GM18498 (cell line): ENCODE results near the gene TMEM242.

ENCODE experiments used
- ATAC-seq: cut with Tn5 transposase; IDR thresholded peaks from one replicate; pipeline ENCODE4 v1.9.1; 2021; ENCODE audit warnings: mild to moderate bottlenecking, moderate library complexity; ENCODE audit not compliant: unreplicated experiment

The TMEM242 gene

GRCh38 chr6:157272866-157273755 lies 50.2 kb downstream of the TMEM242 start:
- no peak for ATAC-seq

GRCh38 chr6:157272372-157272771 lies 50.9 kb downstream of the TMEM242 start:
- no peak for ATAC-seq

DNA sequence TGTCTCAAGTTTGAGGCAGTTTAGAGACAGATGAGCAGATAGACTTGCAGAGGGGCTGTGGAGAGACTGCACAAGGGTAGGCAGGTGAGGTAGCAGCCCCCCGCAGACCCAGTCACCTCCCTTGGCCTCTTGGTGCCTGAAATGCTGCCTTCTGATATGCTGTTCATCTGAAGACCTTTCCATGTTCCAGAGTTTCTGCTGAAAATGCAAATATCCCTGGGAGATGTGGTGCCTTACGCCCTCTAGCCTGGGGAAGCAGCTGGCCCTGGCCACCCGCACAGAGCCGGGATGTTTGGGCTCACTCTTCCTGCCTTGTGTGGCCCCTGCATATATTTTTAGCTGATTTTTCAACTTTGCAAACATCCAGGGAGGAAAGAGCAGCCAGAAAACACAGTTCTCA lies 51.4 kb downstream of the TMEM242 start:
- ATAC-seq, result no peak

GRCh38 chr6:157271441-157271840 lies 51.9 kb downstream of the TMEM242 start:
- no peak for ATAC-seq

- ATAC-seq, result no peak
Observed at GRCh38 chr6:157270916-157271315, 52.4 kb downstream of the TMEM242 start.

- no peak for ATAC-seq
Observed at GRCh38 chr6:157270308-157270707, 53.0 kb downstream of the TMEM242 start.

- no peak for ATAC-seq
Observed at GRCh38 chr6:157269261-157269794, 54.0 kb downstream of the TMEM242 start.

GRCh38 chr6:157268835-157269234 lies 54.5 kb downstream of the TMEM242 start:
- ATAC-seq, result no peak

- no peak for ATAC-seq
Observed at GRCh38 chr6:157268396-157268795, 54.9 kb downstream of the TMEM242 start.

DNA sequence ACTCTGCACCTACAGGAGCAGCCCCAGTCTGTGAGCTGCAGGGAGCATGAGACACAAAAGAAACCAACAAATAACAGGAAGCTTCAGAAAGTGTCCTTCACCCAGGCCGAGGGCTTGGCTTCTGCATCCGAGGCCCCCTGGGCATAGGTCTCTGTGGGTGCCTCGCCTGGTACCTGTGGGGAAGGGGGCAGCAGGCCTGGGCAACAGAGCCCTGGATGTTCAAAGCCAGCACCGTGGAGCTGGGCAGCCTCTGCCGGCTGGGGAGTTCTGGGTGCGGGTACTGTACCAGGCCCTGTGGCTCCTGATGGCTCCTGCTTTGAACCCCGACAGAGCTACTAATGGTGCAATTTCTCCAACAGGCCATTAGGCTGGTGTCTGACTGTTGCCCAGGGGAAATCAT lies 55.7 kb downstream of the TMEM242 start:
- ATAC-seq, result no peak

GRCh38 chr6:157267109-157267611 lies 56.2 kb downstream of the TMEM242 start:
- ATAC-seq, result no peak

GRCh38 chr6:157266274-157267101 lies 56.8 kb downstream of the TMEM242 start:
- ATAC-seq, result no peak

GRCh38 chr6:157265635-157266034 lies 57.7 kb downstream of the TMEM242 start:
- no peak for ATAC-seq

- no peak for ATAC-seq
Observed at GRCh38 chr6:157265186-157265585, 58.1 kb downstream of the TMEM242 start.

DNA sequence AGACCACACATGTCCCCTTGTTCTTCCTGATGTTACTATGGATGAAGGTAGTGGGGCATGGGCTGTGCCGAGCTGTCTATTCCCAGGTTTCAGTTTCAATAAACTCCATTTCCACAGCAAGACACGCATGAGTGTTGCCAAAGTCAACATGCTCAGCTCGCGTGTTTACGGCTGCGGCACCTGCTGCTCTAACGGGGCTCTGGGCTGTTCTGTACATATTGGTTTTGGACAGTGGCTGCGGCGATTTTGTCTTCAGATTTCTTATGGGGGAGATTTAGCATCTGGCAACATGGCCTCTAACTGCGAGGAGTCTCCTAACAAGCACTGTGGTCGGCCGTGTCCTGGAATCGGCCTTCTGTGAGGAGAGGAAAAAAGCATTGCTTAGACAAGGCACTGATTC lies 58.6 kb downstream of the TMEM242 start:
- ATAC-seq, result no peak

GRCh38 chr6:157263881-157264397 lies 59.4 kb downstream of the TMEM242 start:
- no peak for ATAC-seq

DNA sequence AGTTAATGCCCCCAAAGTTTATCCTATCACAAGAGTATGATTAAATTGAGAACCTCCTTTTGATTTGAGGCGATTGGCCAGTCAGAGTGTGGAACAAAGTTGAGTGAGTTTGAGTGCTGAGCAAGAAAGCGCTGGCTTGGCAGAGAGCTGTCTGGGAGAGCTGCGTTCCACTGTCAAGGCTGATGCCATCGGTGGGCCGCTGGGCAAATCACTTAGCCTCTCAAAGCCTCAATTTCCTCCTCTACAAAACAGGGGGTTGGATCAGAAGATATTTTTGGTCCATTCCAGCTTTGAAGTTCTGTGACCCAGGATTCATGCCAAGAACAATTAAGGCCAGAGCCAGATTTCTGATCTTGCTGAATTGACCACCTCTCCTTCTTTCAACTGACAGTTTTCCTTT lies 60.2 kb downstream of the TMEM242 start:
- ATAC-seq, result no peak

- ATAC-seq, result no peak
Observed at GRCh38 chr6:157261606-157262005, 61.7 kb downstream of the TMEM242 start.

DNA sequence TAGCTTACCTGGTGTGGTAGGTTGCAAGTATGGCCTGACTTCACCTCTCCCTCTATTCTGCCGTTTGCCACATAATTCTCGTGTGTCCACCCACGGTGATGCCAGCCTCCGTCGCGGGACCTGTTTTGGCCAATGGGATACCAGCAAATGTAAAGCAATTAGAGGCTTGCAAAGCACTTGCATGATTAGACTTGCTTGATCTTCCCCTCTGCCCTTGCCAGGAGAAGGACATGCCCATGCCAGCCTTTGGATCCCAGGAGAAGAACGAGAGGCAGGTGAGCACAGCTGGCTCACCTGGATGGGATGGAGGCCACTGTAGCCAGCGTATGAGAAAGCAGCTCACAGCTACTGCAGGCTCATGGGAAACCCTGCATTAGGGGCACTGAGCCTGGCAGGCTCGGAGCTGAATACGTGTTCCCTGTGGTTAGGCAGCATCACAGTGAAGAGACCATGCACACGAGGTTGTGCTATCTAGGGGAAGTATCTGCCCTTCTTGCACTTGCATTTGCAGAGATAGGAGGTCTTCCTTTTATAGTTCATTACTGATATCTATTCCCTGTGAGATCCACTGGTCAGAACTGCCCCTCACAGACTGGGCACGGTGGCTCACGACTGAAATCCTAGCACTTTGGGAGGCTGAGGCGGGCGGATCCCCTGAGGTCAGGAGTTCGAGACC lies 62.4 kb downstream of the TMEM242 start:
- no peak for ATAC-seq

GRCh38 chr6:157259443-157259842 lies 63.9 kb downstream of the TMEM242 start:
- ATAC-seq, result no peak

DNA sequence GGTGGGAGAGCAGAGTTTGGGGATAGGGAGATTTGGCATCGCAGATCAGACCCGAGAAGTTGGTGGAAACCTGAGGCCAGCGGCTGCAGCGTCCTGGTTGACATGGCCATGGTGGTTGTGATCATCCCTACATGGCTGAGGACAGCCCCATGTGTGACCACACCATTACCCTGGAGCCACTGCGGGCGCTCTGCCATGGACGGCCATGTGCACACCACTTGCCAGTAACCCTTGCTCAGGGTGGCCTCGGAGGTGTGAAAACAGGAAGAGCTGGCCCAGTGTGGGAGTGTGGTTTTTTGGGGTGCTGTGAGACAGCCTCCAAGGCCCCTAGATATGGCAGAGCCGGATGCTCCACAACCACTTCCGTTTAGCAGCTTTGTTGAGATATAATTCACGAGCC lies 64.4 kb downstream of the TMEM242 start:
- no peak for ATAC-seq
